ENCODE measurements around the gene MAF. TPM values are rescaled to one million over a fixed set of nuclear protein-coding genes. Genes with fewer than 3 reads are reported as not detected.

Gene MAF
- total and polyA plus RNA-seq, 2 of the 13 experiments (the other 11 are each of a cell fraction or from before 2014, with no cell fraction given): 0.07 to 0.31 TPM

- 38% methylated on average over 4 of the region's 4 CpGs for WGBS (ENCODE audit: low lambda C conversion rate)
- Histone ChIP-seq H3K36me3 (replicated peaks in 1 of 2; ENCODE audit: control insufficient read depth in 1 of 2, insufficient read depth in 2 of 2, low read length in 2 of 2) (no peaks in the 10 kb centered on the region), H3K27me3 (ENCODE audit: control insufficient read depth in 1 of 2, insufficient read depth in 2 of 2, low read length in 2 of 2) (peaks cover 0 to 3% of the 10 kb centered on the region in 2 experiments; a peak in 2 of 5 replicates), H3K9me3 (ENCODE audit: low read length) (no peaks in the 10 kb centered on the region), H3K4me1 (ENCODE audit: insufficient read depth, low read length) (no peaks in the 10 kb centered on the region), H3K4me2 (ENCODE audit: low read depth, low read length) (no peak overlapping the region), H3K79me2 (ENCODE audit: insufficient read depth, low read length) (no peaks in the 10 kb centered on the region), H3K4me3 (replicated peaks in 1 of 3; ENCODE audit: insufficient read depth in 1 of 3, low read depth in 2 of 3, low read length in 3 of 3) (no peak overlapping the region), H3K9ac (ENCODE audit: insufficient read depth, low read depth, low read length) (no peak overlapping the region), H2AFZ (ENCODE audit: low read length) (no peak overlapping the region), H4K20me1 (ENCODE audit: insufficient read depth, low read length) (no peaks in the 10 kb centered on the region), H3K27ac (ENCODE audit: extremely low read length, insufficient read depth, low read length) (no peak overlapping the region)
- ChIA-PET POLR2A (no interaction called here), CTCF (ENCODE audit: low intra/inter-chr PET ratio, low total read pairs) (no interaction called here)
- DNase-seq (ENCODE audit: low spot score) (no peak), FAIRE-seq (no peak), ATAC-seq (no peak)
- intact Hi-C loops (cut with micrococcal nuclease; ENCODE audit: unreplicated experiment): no loop called here
- in situ Hi-C loops (cut with HindIII; ENCODE audit: extremely low pct_ligation_motif_present, low pct_unique_long_range_greater_than_20kb): loop anchor here (25.0 kb wide), 2 partner anchors 1098 to 1373 kb away; no protein-coding TSS in a partner anchor
- no TSS peak for BruUV-seq (replicated peaks)
- TF ChIP-seq ZNF30 (CRISPR knock-in tag; IDR thresholded peaks at IDR 0.05) (no peak), CENPT (CRISPR knock-in tag; IDR thresholded peaks at IDR 0.05; ENCODE audit: low read depth) (no peak), NCOA1 (CRISPR knock-in tag; IDR thresholded peaks at IDR 0.05) (no peak), SATB2 (CRISPR knock-in tag; IDR thresholded peaks at IDR 0.05) (no peak), ZNF558 (CRISPR knock-in tag; IDR thresholded peaks at IDR 0.05; ENCODE audit: borderline replicate concordance) (no peak), HMGA1 (CRISPR knock-in tag; conservative IDR thresholded peaks at IDR 0.05) (no peak), ZNF335 (CRISPR knock-in tag; IDR thresholded peaks at IDR 0.05) (no peak), CEBPG (CRISPR knock-in tag; IDR thresholded peaks at IDR 0.05) (no peak), FUBP1 (CRISPR knock-in tag; IDR thresholded peaks at IDR 0.05; ENCODE audit: borderline replicate concordance) (no peak), ZNF317 (CRISPR knock-in tag; IDR thresholded peaks at IDR 0.05) (no peak), ZFP37 (CRISPR knock-in tag; IDR thresholded peaks at IDR 0.05; ENCODE audit: borderline replicate concordance) (no peak)
- TF ChIP-seq, protein P1, sequence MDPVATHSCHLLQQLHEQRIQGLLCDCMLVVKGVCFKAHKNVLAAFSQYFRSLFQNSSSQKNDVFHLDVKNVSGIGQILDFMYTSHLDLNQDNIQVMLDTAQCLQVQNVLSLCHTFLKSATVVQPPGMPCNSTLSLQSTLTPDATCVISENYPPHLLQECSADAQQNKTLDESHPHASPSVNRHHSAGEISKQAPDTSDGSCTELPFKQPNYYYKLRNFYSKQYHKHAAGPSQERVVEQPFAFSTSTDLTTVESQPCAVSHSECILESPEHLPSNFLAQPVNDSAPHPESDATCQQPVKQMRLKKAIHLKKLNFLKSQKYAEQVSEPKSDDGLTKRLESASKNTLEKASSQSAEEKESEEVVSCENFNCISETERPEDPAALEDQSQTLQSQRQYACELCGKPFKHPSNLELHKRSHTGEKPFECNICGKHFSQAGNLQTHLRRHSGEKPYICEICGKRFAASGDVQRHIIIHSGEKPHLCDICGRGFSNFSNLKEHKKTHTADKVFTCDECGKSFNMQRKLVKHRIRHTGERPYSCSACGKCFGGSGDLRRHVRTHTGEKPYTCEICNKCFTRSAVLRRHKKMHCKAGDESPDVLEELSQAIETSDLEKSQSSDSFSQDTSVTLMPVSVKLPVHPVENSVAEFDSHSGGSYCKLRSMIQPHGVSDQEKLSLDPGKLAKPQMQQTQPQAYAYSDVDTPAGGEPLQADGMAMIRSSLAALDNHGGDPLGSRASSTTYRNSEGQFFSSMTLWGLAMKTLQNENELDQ (CRISPR knock-in tag; IDR thresholded peaks at IDR 0.05; ENCODE audit: borderline replicate concordance): no peak
Observed at GRCh38 chr16:79610771-79611170, 10.2 kb upstream of the MAF start.
